OCI-LY7 (cell line): Measurements from ENCODE around the gene CLCN6. TPM values are rescaled to one million over a fixed set of nuclear protein-coding genes. Genes with fewer than 3 reads are reported as not detected.

ENCODE experiments used
- BruUV-seq: library from RNA; stranded (reverse); fragments of 400-500 nt; replicated peaks from 2 replicates; lab custom pipeline; 2021; lab: Mats Ljungman, UMichigan
- CTCF ChIA-PET: fragments of 300-600 bp; sonication (Branson Sonifier 250); formaldehyde crosslinking; loops from one replicate; lab custom pipeline; 2022; ENCODE audit warnings: antibody characterized with exemption; ENCODE audit not compliant: unreplicated experiment; lab: Charles Lee
- POLR2A ChIA-PET: fragments of 300-600 bp; sonication (Branson Sonifier 250); formaldehyde crosslinking; loops from one replicate; lab custom pipeline; 2022; ENCODE audit warnings: antibody characterized with exemption; lab: Charles Lee
- DNase-seq: peaks from one replicate; pipeline ENCODE4 v3.0.0-alpha.2; 2015; ENCODE audit warnings: low spot score
- H2AFZ ChIP-seq: fragments of 200-600 bp; sonication (generic), shearing (Covaris generic); 2 replicates; pipeline ENCODE4 v1.6.1; 2014; ENCODE audit warnings: mild to moderate bottlenecking, antibody characterized with exemption, low read length, moderate library complexity
- H3K27ac ChIP-seq: fragments of 200-600 bp; sonication (generic); 2 replicates; pipeline ENCODE4 v1.5.1; 2014; ENCODE audit warnings: mixed run types, low read depth, mild to moderate bottlenecking, moderate library complexity, low read length, inconsistent platforms; ENCODE audit not compliant: poor library complexity, severe bottlenecking
- H3K36me3 ChIP-seq: fragments of 200-600 bp; sonication (generic); 2 replicates; pipeline ENCODE4 v1.6.1; 2014; ENCODE audit warnings: mild to moderate bottlenecking, antibody characterized with exemption, low read length, moderate library complexity, mixed read lengths; ENCODE audit not compliant: insufficient read depth
- H3K4me1 ChIP-seq: fragments of 200-600 bp; sonication (generic); 2 replicates; pipeline ENCODE4 v1.5.1; 2014; ENCODE audit warnings: mild to moderate bottlenecking, low read length; ENCODE audit not compliant: insufficient read depth, poor library complexity, severe bottlenecking
- H3K4me2 ChIP-seq: fragments of 200-600 bp; sonication (generic); 2 replicates; pipeline ENCODE4 v1.6.1; 2014; ENCODE audit warnings: mild to moderate bottlenecking, low read length
- H3K4me3 ChIP-seq: fragments of 200-600 bp; sonication (generic); 2 replicates; pipeline ENCODE4 v1.5.1; 2014; ENCODE audit warnings: mild to moderate bottlenecking, low read depth, low read length; ENCODE audit not compliant: poor library complexity, severe bottlenecking
- H3K79me2 ChIP-seq: fragments of 200-600 bp; sonication (generic); 2 replicates; pipeline ENCODE4 v1.6.1; 2016; ENCODE audit warnings: low read depth, mild to moderate bottlenecking, low read length, moderate library complexity, mixed read lengths; ENCODE audit not compliant: insufficient read depth
- H3K9me2 ChIP-seq: fragments of 200-600 bp; sonication (generic); 2 replicates; pipeline ENCODE4 v1.6.1; 2016; ENCODE audit warnings: mild to moderate bottlenecking, low read length, mixed read lengths; ENCODE audit not compliant: insufficient read depth
- H3K9me3 ChIP-seq: fragments of 200-600 bp; sonication (generic); 2 replicates; pipeline ENCODE4 v1.6.1; 2014; ENCODE audit warnings: mild to moderate bottlenecking, mixed run types, low read length, mixed read lengths
- H4K20me1 ChIP-seq: fragments of 200-600 bp; sonication (generic); 2 replicates; pipeline ENCODE4 v1.6.1; 2014; ENCODE audit warnings: mild to moderate bottlenecking, antibody characterized with exemption, low read length, moderate library complexity, mixed read lengths; ENCODE audit not compliant: insufficient read depth
- CTCF ChIP-seq: fragments of 200-600 bp; sonication (generic); conservative IDR thresholded peaks from 2 replicates; pipeline ENCODE4 v1.5.1; 2014; ENCODE audit warnings: mild to moderate bottlenecking, antibody characterized with exemption, low read length, moderate library complexity, mixed read lengths
- EZH2phosphoT487 ChIP-seq: fragments of 200-600 bp; sonication (generic); IDR thresholded peaks from 2 replicates; pipeline ENCODE4 v1.6.1; 2018; ENCODE audit warnings: low read depth, borderline replicate concordance, mild to moderate bottlenecking, mixed run types, antibody characterized with exemption, low read length, moderate library complexity, mixed read lengths
- intact Hi-C: fragments of 100-400 bp; cut with micrococcal nuclease; formaldehyde crosslinking; loops from one replicate; pipeline ENCODE4 v1.10.0; 2022; ENCODE audit not compliant: unreplicated experiment
- total RNA-seq, 2 experiments: library from RNA; depleted of rRNA in 1 of 2; stranded (reverse); fragments of >200 nt in 1 of 2; shearing (Covaris generic) in 1 of 2; gene quantifications; 2 replicates each; pipeline ENCODE4 v1.2.3, GENCODE V29; 2014 to 2022

Gene CLCN6
- total RNA-seq, 2 experiments from 2014 or later: 19.7 to 65.8 TPM

- TF ChIP-seq EZH2phosphoT487: no peak
- TF ChIP-seq CTCF: no peak
- intact Hi-C loops: no loop called here
- H4K20me1 ChIP-seq: no peaks in the 10 kb centered on the region
- H3K79me2 ChIP-seq: no peaks in the 10 kb centered on the region
- no peak overlapping the region for H3K27ac ChIP-seq
- no TSS peak for BruUV-seq
- no peak for DNase-seq
- no peak overlapping the region for H3K4me2 ChIP-seq
- no peak overlapping the region for H3K4me3 ChIP-seq
- H3K4me1 ChIP-seq: no peaks in the 10 kb centered on the region
- ChIA-PET CTCF (no interaction called here), POLR2A (interaction anchor here (0.6 kb wide), 1 partner anchor 74 kb away, joined by 6 read pairs; no protein-coding TSS in a partner anchor)
- H3K36me3 ChIP-seq: no peaks in the 10 kb centered on the region
- no peaks in the 10 kb centered on the region for H3K9me2 ChIP-seq
- H2AFZ ChIP-seq: no peak overlapping the region
- H3K9me3 ChIP-seq: no peaks in the 10 kb centered on the region
Observed at GRCh38 chr1:11872545-11872944, 66.6 kb downstream of the CLCN6 start.

DNA sequence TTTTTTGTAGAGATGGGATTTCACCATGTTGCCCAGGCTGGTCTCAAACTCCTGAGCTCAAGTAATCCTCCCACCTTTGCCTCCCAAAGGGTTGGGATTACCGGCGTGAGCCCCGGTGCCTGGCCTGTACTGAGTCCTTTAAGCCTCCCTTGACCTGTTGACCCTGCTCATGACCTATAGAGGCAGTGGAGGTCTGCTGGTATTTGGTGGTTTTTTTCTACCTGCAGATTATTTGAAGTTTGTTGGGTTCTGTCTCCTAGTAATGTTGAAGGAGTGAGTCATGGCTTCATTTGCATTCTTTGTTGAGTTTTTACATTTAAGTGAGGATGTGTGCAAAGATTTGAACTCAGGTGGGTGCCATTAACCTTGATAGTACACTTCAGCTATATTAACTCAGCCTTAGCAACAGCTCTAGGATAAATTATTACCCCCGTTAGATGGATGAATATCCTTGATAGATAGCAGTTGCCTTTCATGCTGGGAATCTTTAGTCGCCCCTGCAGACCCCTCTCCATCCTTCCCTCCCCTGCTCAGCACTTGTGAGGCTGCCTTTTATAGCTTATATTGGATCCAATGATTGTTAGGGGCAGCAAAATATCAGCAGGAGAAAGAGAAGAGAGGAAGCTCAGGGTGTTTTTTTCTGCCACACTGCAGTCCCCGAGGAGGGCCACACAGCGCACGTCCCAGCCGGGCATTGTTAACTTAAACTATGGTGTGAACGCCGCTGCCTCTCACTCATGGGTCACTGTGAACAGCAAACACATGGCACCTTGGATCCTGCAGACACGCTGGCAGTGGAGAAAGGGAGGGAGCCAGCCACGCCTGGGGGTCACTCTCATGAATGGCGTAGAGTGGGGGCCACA, 67.6 kb downstream of the CLCN6 start:
- Histone ChIP-seq H3K4me3 (no peak overlapping the region), H3K36me3 (no peaks in the 10 kb centered on the region), H3K4me2 (no peak overlapping the region), H3K4me1 (no peaks in the 10 kb centered on the region), H3K79me2 (no peaks in the 10 kb centered on the region), H2AFZ (no peak overlapping the region), H3K9me3 (no peaks in the 10 kb centered on the region), H3K9me2 (no peaks in the 10 kb centered on the region), H4K20me1 (no peaks in the 10 kb centered on the region), H3K27ac (no peak overlapping the region)
- CTCF ChIA-PET: no interaction called here
- intact Hi-C loops: no loop called here
- no TSS peak for BruUV-seq
- no peak for DNase-seq
- no peak for TF ChIP-seq CTCF
- no peak for TF ChIP-seq EZH2phosphoT487
- POLR2A ChIA-PET: interaction anchor here (0.7 kb wide), 1 partner anchor 1309 kb away, joined by 5 read pairs; no protein-coding TSS in a partner anchor

DNA sequence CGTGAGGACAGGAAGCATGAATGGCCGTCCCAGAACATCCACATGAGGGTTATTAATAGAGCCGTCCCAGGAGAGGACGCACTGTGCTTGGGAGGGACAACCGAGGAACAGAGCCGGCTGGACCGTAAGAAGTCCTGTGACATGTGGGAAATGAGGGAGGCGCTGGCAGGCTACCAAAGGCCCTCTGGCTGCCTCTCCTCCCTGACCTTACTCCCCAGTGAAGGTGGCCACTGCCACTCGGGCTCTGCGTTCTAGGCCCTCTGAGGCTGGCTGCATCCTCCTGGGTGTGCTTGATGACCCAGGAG, 68.2 kb downstream of the CLCN6 start:
- ChIA-PET CTCF (no interaction called here), POLR2A (no interaction called here)
- Histone ChIP-seq H2AFZ (no peak overlapping the region), H3K9me3 (no peaks in the 10 kb centered on the region), H3K4me3 (no peak overlapping the region), H3K36me3 (no peaks in the 10 kb centered on the region), H3K4me1 (no peaks in the 10 kb centered on the region), H4K20me1 (no peaks in the 10 kb centered on the region), H3K4me2 (no peak overlapping the region), H3K27ac (no peak overlapping the region), H3K79me2 (no peaks in the 10 kb centered on the region), H3K9me2 (no peaks in the 10 kb centered on the region)
- DNase-seq: no peak
- BruUV-seq: no TSS peak
- no peak for TF ChIP-seq CTCF
- TF ChIP-seq EZH2phosphoT487: no peak
- intact Hi-C loops: no loop called here
